ENCODE results near the gene SLN. TPM values are rescaled to one million over a fixed set of nuclear protein-coding genes. Genes with fewer than 3 reads are reported as not detected.

Gene SLN
- total RNA-seq, 2 donors from 2014 or later: not detected

- Mint-ChIP-seq H3K9me3 (no peaks in the 10 kb centered on the region), H3K27me3 (ENCODE audit: insufficient read depth) (no peaks in the 10 kb centered on the region), H3K4me3 (no peak overlapping the region), H3K27ac (no peak overlapping the region), H3K4me1 (no peaks in the 10 kb centered on the region), H3K36me3 (ENCODE audit: low read depth) (no peaks in the 10 kb centered on the region)
- no peak for DNase-seq
- H3K4me3 ChIP-seq (ENCODE audit: low read length): no peak overlapping the region
- H3K9me3 ChIP-seq (ENCODE audit: control insufficient read depth, low read length): no peaks in the 10 kb centered on the region
- 86 to 93% methylated on average over 5 to 6 of the region's 6 CpGs for WGBS, 2 experiments (ENCODE audit: insufficient coverage in 1 of 2, insufficient read length in 1 of 2)
- no peaks in the 10 kb centered on the region for H3K36me3 ChIP-seq (ENCODE audit: control insufficient read depth, insufficient read depth, low read length)
- no peak overlapping the region for H3K27ac ChIP-seq (ENCODE audit: low read depth, low read length)
- H3K4me1 ChIP-seq (ENCODE audit: control insufficient read depth, insufficient read depth, low read length): no peaks in the 10 kb centered on the region
- H3K27me3 ChIP-seq (ENCODE audit: control insufficient read depth, insufficient read depth, low read length, poor library complexity, severe bottlenecking): no peaks in the 10 kb centered on the region
- no peak for TF ChIP-seq CTCF (conservative IDR thresholded peaks at IDR 0.05)
- H3K9ac ChIP-seq (ENCODE audit: extremely low read depth, low read length, poor library complexity, severe bottlenecking): no peak overlapping the region
Observed at GRCh38 chr11:107688322-107688918, 23.4 kb downstream of the SLN start.

- Mint-ChIP-seq H3K27ac (no peak overlapping the region), H3K4me1 (no peaks in the 10 kb centered on the region), H3K36me3 (ENCODE audit: low read depth) (no peaks in the 10 kb centered on the region), H3K4me3 (no peak overlapping the region), H3K27me3 (ENCODE audit: insufficient read depth) (no peaks in the 10 kb centered on the region), H3K9me3 (no peaks in the 10 kb centered on the region)
- Histone ChIP-seq H3K27ac (ENCODE audit: low read depth, low read length) (no peak overlapping the region), H3K4me1 (ENCODE audit: control insufficient read depth, insufficient read depth, low read length) (no peaks in the 10 kb centered on the region), H3K27me3 (ENCODE audit: control insufficient read depth, insufficient read depth, low read length, poor library complexity, severe bottlenecking) (no peaks in the 10 kb centered on the region), H3K9ac (ENCODE audit: extremely low read depth, low read length, poor library complexity, severe bottlenecking) (no peak overlapping the region), H3K36me3 (ENCODE audit: control insufficient read depth, insufficient read depth, low read length) (no peaks in the 10 kb centered on the region), H3K4me3 (ENCODE audit: low read length) (no peak overlapping the region), H3K9me3 (ENCODE audit: control insufficient read depth, low read length) (no peaks in the 10 kb centered on the region)
- 90 to 92% methylated on average over 1 to 2 of the region's 2 CpGs for WGBS, 2 experiments (ENCODE audit: insufficient coverage in 1 of 2, insufficient read length in 1 of 2)
- peak; percentile 76 for TF ChIP-seq CTCF (conservative IDR thresholded peaks at IDR 0.05)
- peak; percentile 72 for DNase-seq
Observed at GRCh38 chr11:107683807-107684206, 28.0 kb downstream of the SLN start.

- no peak for TF ChIP-seq CTCF (conservative IDR thresholded peaks at IDR 0.05)
- H3K27me3 ChIP-seq (ENCODE audit: control insufficient read depth, insufficient read depth, low read length, poor library complexity, severe bottlenecking): no peaks in the 10 kb centered on the region
- no peaks in the 10 kb centered on the region for H3K4me1 ChIP-seq (ENCODE audit: control insufficient read depth, insufficient read depth, low read length)
- H3K36me3 ChIP-seq (ENCODE audit: control insufficient read depth, insufficient read depth, low read length): no peaks in the 10 kb centered on the region
- 80 to 84% methylated on average over 1 to 2 of the region's 2 CpGs for WGBS, 2 experiments (ENCODE audit: insufficient coverage in 1 of 2, insufficient read length in 1 of 2)
- no peaks in the 10 kb centered on the region for H3K9me3 ChIP-seq (ENCODE audit: control insufficient read depth, low read length)
- H3K27me3 Mint-ChIP-seq (ENCODE audit: insufficient read depth): no peaks in the 10 kb centered on the region
- no peak overlapping the region for H3K4me3 Mint-ChIP-seq
- no peaks in the 10 kb centered on the region for H3K4me1 Mint-ChIP-seq
- no peaks in the 10 kb centered on the region for H3K36me3 Mint-ChIP-seq (ENCODE audit: low read depth)
- no peak overlapping the region for H3K9ac ChIP-seq (ENCODE audit: extremely low read depth, low read length, poor library complexity, severe bottlenecking)
- no peak overlapping the region for H3K27ac Mint-ChIP-seq
- no peak for DNase-seq
- H3K27ac ChIP-seq (ENCODE audit: low read depth, low read length): no peak overlapping the region
- H3K4me3 ChIP-seq (ENCODE audit: low read length): no peak overlapping the region
- no peaks in the 10 kb centered on the region for H3K9me3 Mint-ChIP-seq
Observed at GRCh38 chr11:107683061-107683460, 28.8 kb downstream of the SLN start.
